Panc1 (cell line): Measurements from ENCODE around the gene SPRED2. TPM values are rescaled to one million over a fixed set of nuclear protein-coding genes. Genes with fewer than 3 reads are reported as not detected.

ENCODE experiments used
- ATAC-seq: fragments of 200-7000 bp; cut with Tn5 transposase; 2 replicates; pipeline ENCODE4 v1.9.1; 2020; ENCODE audit warnings: mild to moderate bottlenecking, moderate library complexity
- BruUV-seq: library from RNA; stranded (reverse); fragments of 400-500 nt; replicated peaks from 2 replicates; lab custom pipeline; 2021; lab: Mats Ljungman, UMichigan
- CTCF ChIA-PET: fragments of 300-600 bp; sonication (Branson Sonifier 250); formaldehyde crosslinking; loops from one replicate; lab custom pipeline; 2022; ENCODE audit warnings: antibody characterized with exemption; lab: Charles Lee
- POLR2A ChIA-PET: fragments of 300-600 bp; sonication (Branson Sonifier 250); formaldehyde crosslinking; loops from one replicate; lab custom pipeline; 2022; ENCODE audit warnings: antibody characterized with exemption; lab: Charles Lee
- DNase-seq: peaks from one replicate; pipeline ENCODE4 v3.0.0-alpha.2; 2010; ENCODE audit warnings: low read depth, low spot score
- H3K27ac ChIP-seq: 2 replicates; pipeline ENCODE4 v1.5.1; 2011; ENCODE audit warnings: mild to moderate bottlenecking, low read length, inconsistent platforms
- H3K27me3 ChIP-seq: fragments of 200-500 bp; sonication (Bioruptor generic); 2 replicates; pipeline ENCODE4 v1.6.0; 2014; ENCODE audit warnings: low read length, inconsistent platforms; ENCODE audit not compliant: control insufficient read depth, insufficient read depth
- H3K36me3 ChIP-seq: fragments of 200-500 bp; sonication (Bioruptor generic); 2 replicates; pipeline ENCODE4 v1.5.1; 2014; ENCODE audit warnings: inconsistent platforms, mild to moderate bottlenecking, low read length, moderate library complexity; ENCODE audit not compliant: control insufficient read depth, insufficient read depth
- H3K4me1 ChIP-seq: 2 replicates; pipeline ENCODE4 v1.5.1; 2011; ENCODE audit warnings: inconsistent platforms, mild to moderate bottlenecking, low read length, moderate library complexity; ENCODE audit not compliant: control insufficient read depth, insufficient read depth
- H3K4me3 ChIP-seq, 2 experiments: 2 replicates each; pipeline ENCODE4 v1.5.1; 2011 to 2012; ENCODE audit warnings: low read depth in 2 of 2, low read length in 2 of 2, mild to moderate bottlenecking in 2 of 2, inconsistent platforms in 1 of 2, moderate library complexity in 1 of 2
- H3K9me3 ChIP-seq: fragments of 200-500 bp; sonication (Bioruptor generic); 2 replicates; pipeline ENCODE4 v1.5.1; 2014; ENCODE audit warnings: low read depth, mild to moderate bottlenecking, inconsistent platforms, low read length, moderate library complexity; ENCODE audit not compliant: control insufficient read depth, insufficient read depth
- CTCF ChIP-seq: fragments of 450-650 bp; IDR thresholded peaks from 2 replicates; pipeline ENCODE4 v1.5.1; 2017; ENCODE audit warnings: mild to moderate bottlenecking
- POLR2AphosphoS5 ChIP-seq: IDR thresholded peaks from 2 replicates; pipeline ENCODE4 v1.6.1; 2012; ENCODE audit warnings: mild to moderate bottlenecking, low read depth, low read length, moderate library complexity
- REST ChIP-seq, 2 experiments: IDR thresholded peaks; 2 replicates each; pipeline ENCODE4 v1.6.1; 2011 to 2012; ENCODE audit warnings: low read depth in 2 of 2, control low read depth in 1 of 2, low read length in 1 of 2, mild to moderate bottlenecking in 1 of 2, moderate library complexity in 1 of 2; ENCODE audit not compliant: insufficient read depth in 1 of 2
- SIN3A ChIP-seq: IDR thresholded peaks from 2 replicates; pipeline ENCODE4 v1.6.1; 2012; ENCODE audit warnings: low read depth, mild to moderate bottlenecking, low read length, moderate library complexity, borderline replicate concordance; ENCODE audit not compliant: insufficient read depth
- TCF7L2 ChIP-seq: IDR thresholded peaks from 2 replicates; pipeline ENCODE4 v1.6.1; 2011; ENCODE audit warnings: mild to moderate bottlenecking, low read depth, low read length, inconsistent platforms
- in situ Hi-C: cut with HindIII; loops from 2 replicates; pipeline ENCODE4 v1.10.0; 2016; ENCODE audit warnings: low sequenced_read_pairs, low pct_unique_long_range_greater_than_20kb
- intact Hi-C: fragments of 100-400 bp; cut with micrococcal nuclease; formaldehyde crosslinking; loops from one replicate; pipeline ENCODE4 v1.10.0; 2022; ENCODE audit not compliant: unreplicated experiment
- total RNA-seq: library from RNA; stranded (reverse); gene quantifications from one replicate; pipeline ENCODE4 v1.2.1, GENCODE V29; 2021; ENCODE audit not compliant: unreplicated experiment

The SPRED2 gene
- total RNA-seq, 1 experiment from 2014 or later: 60.1 TPM

GRCh38 chr2:65367524-65367923, 64.9 kb downstream of the SPRED2 start:
- H3K4me1 ChIP-seq: peaks cover 92% of the 10 kb centered on the region
- TF ChIP-seq CTCF: no peak
- no peak; the same call in 1 of the 2 replicates for TF ChIP-seq SIN3A
- CTCF ChIA-PET: no interaction called here
- POLR2A ChIA-PET: interaction anchor here (0.6 to 0.9 kb wide), 4 partner anchors 9 to 874 kb away, joined by 3 to 13 read pairs (median 3); no protein-coding TSS in a partner anchor
- peak; percentile 90 for DNase-seq
- H3K4me3 ChIP-seq: peak overlapping the region in 1 of 2 experiments; percentile 4; a peak in 1 of 4 replicates
- BruUV-seq: no TSS peak
- H3K9me3 ChIP-seq: no peaks in the 10 kb centered on the region
- in situ Hi-C loops (no loop called here), intact Hi-C loops (loop anchor here (5.0 to 10.0 kb wide), 2 partner anchors 47 to 65 kb away; partner anchors contain the start of gene SPRED2)
- peak overlapping the region; percentile 88 for H3K27ac ChIP-seq
- H3K27me3 ChIP-seq: no peaks in the 10 kb centered on the region
- peak; percentile 77 for ATAC-seq
- no peaks in the 10 kb centered on the region for H3K36me3 ChIP-seq

- peaks cover 93% of the 10 kb centered on the region for H3K4me1 ChIP-seq
- H3K9me3 ChIP-seq: no peaks in the 10 kb centered on the region
- no TSS peak for BruUV-seq
- TF ChIP-seq CTCF (no peak), SIN3A (peak; percentile 99), POLR2AphosphoS5 (peak; percentile 92), TCF7L2 (peak; percentile 93), REST (IDR thresholded peaks at IDR 0.05; ENCODE audit: insufficient read depth in 1 of 2, low read depth in 2 of 2, low read length in 1 of 2) (no peak)
- ATAC-seq: peak; percentile 91
- peak overlapping the region; percentile 88 for H3K27ac ChIP-seq
- peak overlapping the region; percentile 36 to 50 for H3K4me3 ChIP-seq
- in situ Hi-C loops (no loop called here), intact Hi-C loops (loop anchor here (5.0 to 10.0 kb wide), 2 partner anchors 48 to 66 kb away; partner anchors contain the start of gene SPRED2)
- peak; percentile 97 for DNase-seq
- no peaks in the 10 kb centered on the region for H3K36me3 ChIP-seq
- no peaks in the 10 kb centered on the region for H3K27me3 ChIP-seq
- CTCF ChIA-PET: interaction anchor here (1.5 kb wide), 1 partner anchor 14 kb away, joined by 5 read pairs; no protein-coding TSS in a partner anchor
- POLR2A ChIA-PET: interaction anchor here (0.6 to 1.0 kb wide), 2 partner anchors 62 to 64 kb away, joined by 3 read pairs; no protein-coding TSS in a partner anchor
These were observed 65.7 kb downstream of the SPRED2 start for GRCh38 chr2:65366595-65367125.
